ENCODE results near the gene SMTNL1. TPM values are rescaled to one million over a fixed set of nuclear protein-coding genes. Genes with fewer than 3 reads are reported as not detected.

Gene SMTNL1
- total and polyA plus RNA-seq, 9 of the 15 experiments (the other 6 are each of a cell fraction or from before 2014, with no cell fraction given) = not detected

GRCh38 chr11:57530596-57531507 lies 6.5 kb upstream of the SMTNL1 start, which contains the start of gene TIMM10 (continued):
- no peak for TF ChIP-seq ZBTB43 (CRISPR knock-in tag; IDR thresholded peaks at IDR 0.05)
- TF ChIP-seq NCOA1 (IDR thresholded peaks at IDR 0.05; ENCODE audit: low read depth) = peak; percentile 74
- TF ChIP-seq PRDM10 (IDR thresholded peaks at IDR 0.05; ENCODE audit: partially characterized antibody) = no peak
- no peak for TF ChIP-seq BDP1 (IDR thresholded peaks at IDR 0.05; ENCODE audit: insufficient read depth, insufficient read length)
- no peak for TF ChIP-seq ZNF785 (CRISPR knock-in tag; IDR thresholded peaks at IDR 0.05)
- no peak for TF ChIP-seq ZNF717 (CRISPR knock-in tag; IDR thresholded peaks at IDR 0.05)
- TF ChIP-seq MXI1 (IDR thresholded peaks at IDR 0.05; ENCODE audit: low read depth, low read length) = peak; percentile 70; the same call in 1 of the 2 replicates
- TF ChIP-seq ZNF140 (CRISPR knock-in tag; IDR thresholded peaks at IDR 0.05) = no peak
- no peak; a peak in 1 of 4 replicates for TF ChIP-seq ZNF318 (IDR thresholded peaks at IDR 0.05; ENCODE audit: borderline replicate concordance in 1 of 2, low read depth in 1 of 2)
- TF ChIP-seq SRF (CRISPR knock-in tag; IDR thresholded peaks at IDR 0.05) = no peak
- TF ChIP-seq ZNF133 (CRISPR knock-in tag; IDR thresholded peaks at IDR 0.05) = no peak
- TF ChIP-seq ZBTB34 (CRISPR knock-in tag; IDR thresholded peaks at IDR 0.05) = no peak

All from K562 (cell line).